GM12878 (cell line): ENCODE results near the gene ARFGAP3. TPM values are rescaled to one million over a fixed set of nuclear protein-coding genes. Genes with fewer than 3 reads are reported as not detected.
A peak's percentile ranks its signal among the peaks of the same experiment; 100 is the strongest.

Experiments used
- BACH1 ChIP-seq: fragments of 450-650 bp; IDR thresholded peaks from 2 replicates; pipeline ENCODE4 v1.6.1; 2017; ENCODE audit warnings: mild to moderate bottlenecking, borderline replicate concordance
- BCL11A ChIP-seq: IDR thresholded peaks from 2 replicates; pipeline ENCODE4 v1.6.1; 2011; ENCODE audit warnings: low read depth, low read length
- BMI1 ChIP-seq: fragments of 450-650 bp; IDR thresholded peaks from 2 replicates; pipeline ENCODE4 v1.6.1; 2016; ENCODE audit warnings: mild to moderate bottlenecking, moderate library complexity, borderline replicate concordance
- BRCA1 ChIP-seq: IDR thresholded peaks from 2 replicates; pipeline ENCODE4 v1.6.1; 2011; ENCODE audit warnings: low read depth, low read length, improper control_type of control experiment
- CBX3 ChIP-seq: fragments of 200-600 bp; sonication (generic); IDR thresholded peaks from 2 replicates; pipeline ENCODE4 v1.6.1; 2016; ENCODE audit warnings: low read depth, borderline replicate concordance
- CEBPB ChIP-seq, 2 experiments: fragments of 150-350 bp in 1 of 2; IDR thresholded peaks; 2 replicates each; pipeline ENCODE4 v1.6.1; 2012 to 2014; ENCODE audit warnings: low read depth in 2 of 2, low read length in 2 of 2, borderline replicate concordance in 1 of 2, inconsistent platforms in 1 of 2
- CREB1 ChIP-seq: IDR thresholded peaks from 2 replicates; pipeline ENCODE4 v1.6.1; 2012; ENCODE audit warnings: low read depth, mild to moderate bottlenecking, inconsistent platforms
- EP300 ChIP-seq, 2 experiments: fragments of 150-350 bp in 1 of 2; IDR thresholded peaks; 2 replicates each; pipeline ENCODE4 v1.6.1; 2011 to 2012; ENCODE audit warnings: low read depth in 2 of 2, low read length in 2 of 2, borderline replicate concordance in 1 of 2, improper control_type of control experiment in 1 of 2, inconsistent platforms in 1 of 2; ENCODE audit not compliant: control insufficient read depth in 1 of 2
- FOS ChIP-seq: IDR thresholded peaks from 3 replicates; pipeline ENCODE4 v1.6.1; 2011; ENCODE audit warnings: borderline replicate concordance; ENCODE audit not compliant: insufficient read length; ENCODE audit errors: extremely low read depth
- FOXM1 ChIP-seq: IDR thresholded peaks from 2 replicates; pipeline ENCODE4 v1.6.1; 2012; ENCODE audit warnings: low read depth, mild to moderate bottlenecking, inconsistent platforms, low read length, moderate library complexity
- KAT2A ChIP-seq: conservative IDR thresholded peaks from 2 replicates; pipeline ENCODE4 v1.6.1; 2011; ENCODE audit warnings: low read depth, low read length; ENCODE audit not compliant: control insufficient read depth
- LARP7 ChIP-seq: fragments of 450-650 bp; IDR thresholded peaks from 2 replicates; pipeline ENCODE4 v1.6.1; 2017; ENCODE audit warnings: mild to moderate bottlenecking
- NFIC ChIP-seq: IDR thresholded peaks from 2 replicates; pipeline ENCODE4 v1.6.1; 2012; ENCODE audit warnings: low read depth, mild to moderate bottlenecking, inconsistent platforms, low read length, moderate library complexity
- NFXL1 ChIP-seq: fragments of 450-650 bp; IDR thresholded peaks from 2 replicates; pipeline ENCODE4 v1.6.1; 2017; ENCODE audit warnings: antibody characterized with exemption, mild to moderate bottlenecking, borderline replicate concordance
- NFYB ChIP-seq: IDR thresholded peaks from 2 replicates; pipeline ENCODE4 v1.6.1; 2011; ENCODE audit warnings: low read depth, mild to moderate bottlenecking, low read length, improper control_type of control experiment, moderate library complexity; ENCODE audit not compliant: insufficient read depth
- NRF1 ChIP-seq: conservative IDR thresholded peaks from 2 replicates; pipeline ENCODE4 v1.6.1; 2011; ENCODE audit warnings: mild to moderate bottlenecking, low read depth, low read length, improper control_type of control experiment
- PAX8 ChIP-seq: fragments of 450-650 bp; IDR thresholded peaks from 2 replicates; pipeline ENCODE4 v1.6.1; 2017; ENCODE audit warnings: mild to moderate bottlenecking, moderate library complexity
- POLR2A ChIP-seq: IDR thresholded peaks from 2 replicates; pipeline ENCODE4 v1.6.1; 2011; ENCODE audit warnings: low read depth, mild to moderate bottlenecking, low read length
- RCOR1 ChIP-seq: conservative IDR thresholded peaks from 2 replicates; pipeline ENCODE4 v1.6.1; 2012; ENCODE audit warnings: low read depth, low read length, improper control_type of control experiment
- polyA plus RNA-seq, 11 experiments: library from polyadenylated mRNA; depleted of rRNA in 4 of 11; unstranded in 6 of 11; stranded (reverse) in 5 of 11; fragments of >200 nt; fragmentation: Nextera tagmentation in 4 of 11; fragmentation: Illumina TruSeq in 1 of 11; extraction: Ambion mirVana in 4 of 11; extraction: Trizol in 1 of 11; gene quantifications; 1 replicate in 1 of 11; 2 replicates in 10 of 11; pipeline versions ENCODE4 v1.2.1 to v1.2.3, GENCODE V29; 2011 to 2016; ENCODE audit warnings: inconsistent platforms in 2 of 11, missing spikeins in 2 of 11, low read depth in 1 of 11
- total RNA-seq, 4 experiments: library from RNA; depleted of rRNA in 3 of 4; stranded (reverse); fragments of >200 nt in 3 of 4; fragmentation: Illumina TruSeq in 1 of 4; extraction: Trizol in 1 of 4; gene quantifications; 2 replicates each; pipeline versions ENCODE4 v1.2.1 to v1.2.3, GENCODE V29; 2013 to 2021
- TF ChIP-seq, protein P1 (sequence below): IDR thresholded peaks from 2 replicates; pipeline ENCODE4 v1.6.1; 2011; ENCODE audit warnings: borderline replicate concordance, low read depth, mild to moderate bottlenecking, moderate library complexity, low read length; ENCODE audit not compliant: insufficient read depth, poor library complexity, severe bottlenecking
- TF ChIP-seq, protein P2 (sequence below): IDR thresholded peaks from 2 replicates; pipeline ENCODE4 v1.6.1; 2012; ENCODE audit warnings: low read depth, low read length, improper control_type of control experiment
- TF ChIP-seq, protein P3 (sequence below): fragments of 150-350 bp; IDR thresholded peaks from 2 replicates; pipeline ENCODE4 v1.6.1; 2014; ENCODE audit warnings: mild to moderate bottlenecking, low read depth, low read length
- TF ChIP-seq, protein P4 (sequence below): fragments of 450-650 bp; IDR thresholded peaks from 2 replicates; pipeline ENCODE4 v1.6.1; 2016; ENCODE audit warnings: mild to moderate bottlenecking
- TF ChIP-seq, protein P5 (sequence below): fragments of 450-650 bp; IDR thresholded peaks from 2 replicates; pipeline ENCODE4 v1.6.1; 2017; ENCODE audit warnings: mild to moderate bottlenecking

Gene ARFGAP3
- total and polyA plus RNA-seq, 10 of the 15 experiments (the other 5 are each of a cell fraction or from before 2014, with no cell fraction given), result 29.7 to 50.8 (median 39.5) TPM

DNA sequence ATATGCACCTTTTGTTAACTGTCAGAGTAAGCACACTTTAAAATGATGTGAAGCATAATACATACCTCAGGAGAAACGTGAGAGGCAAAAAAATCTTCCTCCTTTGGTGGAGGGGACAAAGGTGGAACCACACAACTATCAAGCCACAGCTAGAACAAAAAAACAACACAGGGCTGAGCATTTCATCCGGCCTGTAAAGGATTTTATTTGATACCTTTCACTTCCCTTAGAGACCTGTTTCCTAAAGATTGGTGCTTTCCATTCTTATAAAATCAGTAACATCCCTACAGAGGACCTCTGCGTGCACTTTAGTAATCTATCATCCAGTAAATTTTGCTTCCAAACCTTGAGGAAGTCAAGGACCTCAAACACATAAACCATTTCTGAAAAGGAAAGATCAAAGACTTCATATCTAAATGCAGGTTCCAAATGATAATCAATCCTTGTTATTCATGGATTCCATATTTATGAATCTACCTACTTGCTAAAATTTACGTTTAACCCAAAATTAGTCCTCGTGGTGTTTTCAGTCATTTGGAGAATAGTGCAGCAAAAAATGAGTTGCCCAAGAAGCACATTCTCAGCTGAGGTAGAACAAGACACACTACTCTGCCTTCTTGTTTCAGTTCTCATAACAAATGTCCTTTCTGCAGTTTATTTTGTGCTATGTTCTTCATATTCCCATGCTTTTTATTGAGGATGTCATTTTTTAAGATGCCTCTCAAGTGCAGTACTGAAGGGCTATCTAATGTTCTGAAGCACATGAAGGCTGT, 22.7 kb downstream of the ARFGAP3 start (continued):
- TF ChIP-seq, protein P1, sequence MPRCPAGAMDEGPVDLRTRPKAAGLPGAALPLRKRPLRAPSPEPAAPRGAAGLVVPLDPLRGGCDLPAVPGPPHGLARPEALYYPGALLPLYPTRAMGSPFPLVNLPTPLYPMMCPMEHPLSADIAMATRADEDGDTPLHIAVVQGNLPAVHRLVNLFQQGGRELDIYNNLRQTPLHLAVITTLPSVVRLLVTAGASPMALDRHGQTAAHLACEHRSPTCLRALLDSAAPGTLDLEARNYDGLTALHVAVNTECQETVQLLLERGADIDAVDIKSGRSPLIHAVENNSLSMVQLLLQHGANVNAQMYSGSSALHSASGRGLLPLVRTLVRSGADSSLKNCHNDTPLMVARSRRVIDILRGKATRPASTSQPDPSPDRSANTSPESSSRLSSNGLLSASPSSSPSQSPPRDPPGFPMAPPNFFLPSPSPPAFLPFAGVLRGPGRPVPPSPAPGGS, result peak; percentile 33
- TF ChIP-seq CREB1 (no peak), NFIC (peak; percentile 67), BCL11A (0 out of 2 replicates have a peak, but pooled peaks have one; percentile 21), LARP7 (no peak), BACH1 (no peak), FOS (no peak), BRCA1 (no peak), NRF1 (no peak), KAT2A (no peak), RCOR1 (no peak), NFXL1 (no peak), POLR2A (no peak), BMI1 (no peak), PAX8 (no peak), FOXM1 (0 out of 2 replicates have a peak, but pooled peaks have one; percentile 48), CEBPB (IDR thresholded peaks at IDR 0.05; ENCODE audit: borderline replicate concordance in 1 of 2, low read depth in 2 of 2, low read length in 2 of 2) (no peak), EP300 (IDR thresholded peaks at IDR 0.05; ENCODE audit: borderline replicate concordance in 1 of 2, control insufficient read depth in 1 of 2, low read depth in 2 of 2, low read length in 2 of 2) (no peak), CBX3 (no peak), NFYB (no peak)
- TF ChIP-seq, protein P2, sequence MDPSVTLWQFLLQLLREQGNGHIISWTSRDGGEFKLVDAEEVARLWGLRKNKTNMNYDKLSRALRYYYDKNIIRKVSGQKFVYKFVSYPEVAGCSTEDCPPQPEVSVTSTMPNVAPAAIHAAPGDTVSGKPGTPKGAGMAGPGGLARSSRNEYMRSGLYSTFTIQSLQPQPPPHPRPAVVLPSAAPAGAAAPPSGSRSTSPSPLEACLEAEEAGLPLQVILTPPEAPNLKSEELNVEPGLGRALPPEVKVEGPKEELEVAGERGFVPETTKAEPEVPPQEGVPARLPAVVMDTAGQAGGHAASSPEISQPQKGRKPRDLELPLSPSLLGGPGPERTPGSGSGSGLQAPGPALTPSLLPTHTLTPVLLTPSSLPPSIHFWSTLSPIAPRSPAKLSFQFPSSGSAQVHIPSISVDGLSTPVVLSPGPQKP, result no peak
- TF ChIP-seq, protein P3, sequence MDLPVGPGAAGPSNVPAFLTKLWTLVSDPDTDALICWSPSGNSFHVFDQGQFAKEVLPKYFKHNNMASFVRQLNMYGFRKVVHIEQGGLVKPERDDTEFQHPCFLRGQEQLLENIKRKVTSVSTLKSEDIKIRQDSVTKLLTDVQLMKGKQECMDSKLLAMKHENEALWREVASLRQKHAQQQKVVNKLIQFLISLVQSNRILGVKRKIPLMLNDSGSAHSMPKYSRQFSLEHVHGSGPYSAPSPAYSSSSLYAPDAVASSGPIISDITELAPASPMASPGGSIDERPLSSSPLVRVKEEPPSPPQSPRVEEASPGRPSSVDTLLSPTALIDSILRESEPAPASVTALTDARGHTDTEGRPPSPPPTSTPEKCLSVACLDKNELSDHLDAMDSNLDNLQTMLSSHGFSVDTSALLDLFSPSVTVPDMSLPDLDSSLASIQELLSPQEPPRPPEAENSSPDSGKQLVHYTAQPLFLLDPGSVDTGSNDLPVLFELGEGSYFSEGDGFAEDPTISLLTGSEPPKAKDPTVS, result no peak
- TF ChIP-seq, protein P4, sequence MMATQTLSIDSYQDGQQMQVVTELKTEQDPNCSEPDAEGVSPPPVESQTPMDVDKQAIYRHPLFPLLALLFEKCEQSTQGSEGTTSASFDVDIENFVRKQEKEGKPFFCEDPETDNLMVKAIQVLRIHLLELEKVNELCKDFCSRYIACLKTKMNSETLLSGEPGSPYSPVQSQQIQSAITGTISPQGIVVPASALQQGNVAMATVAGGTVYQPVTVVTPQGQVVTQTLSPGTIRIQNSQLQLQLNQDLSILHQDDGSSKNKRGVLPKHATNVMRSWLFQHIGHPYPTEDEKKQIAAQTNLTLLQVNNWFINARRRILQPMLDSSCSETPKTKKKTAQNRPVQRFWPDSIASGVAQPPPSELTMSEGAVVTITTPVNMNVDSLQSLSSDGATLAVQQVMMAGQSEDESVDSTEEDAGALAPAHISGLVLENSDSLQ, result no peak
- TF ChIP-seq, protein P5, sequence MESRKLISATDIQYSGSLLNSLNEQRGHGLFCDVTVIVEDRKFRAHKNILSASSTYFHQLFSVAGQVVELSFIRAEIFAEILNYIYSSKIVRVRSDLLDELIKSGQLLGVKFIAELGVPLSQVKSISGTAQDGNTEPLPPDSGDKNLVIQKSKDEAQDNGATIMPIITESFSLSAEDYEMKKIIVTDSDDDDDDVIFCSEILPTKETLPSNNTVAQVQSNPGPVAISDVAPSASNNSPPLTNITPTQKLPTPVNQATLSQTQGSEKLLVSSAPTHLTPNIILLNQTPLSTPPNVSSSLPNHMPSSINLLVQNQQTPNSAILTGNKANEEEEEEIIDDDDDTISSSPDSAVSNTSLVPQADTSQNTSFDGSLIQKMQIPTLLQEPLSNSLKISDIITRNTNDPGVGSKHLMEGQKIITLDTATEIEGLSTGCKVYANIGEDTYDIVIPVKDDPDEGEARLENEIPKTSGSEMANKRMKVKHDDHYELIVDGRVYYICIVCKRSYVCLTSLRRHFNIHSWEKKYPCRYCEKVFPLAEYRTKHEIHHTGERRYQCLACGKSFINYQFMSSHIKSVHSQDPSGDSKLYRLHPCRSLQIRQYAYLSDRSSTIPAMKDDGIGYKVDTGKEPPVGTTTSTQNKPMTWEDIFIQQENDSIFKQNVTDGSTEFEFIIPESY, result no peak
